ENCODE results near the gene ST6GALNAC5.

DNA sequence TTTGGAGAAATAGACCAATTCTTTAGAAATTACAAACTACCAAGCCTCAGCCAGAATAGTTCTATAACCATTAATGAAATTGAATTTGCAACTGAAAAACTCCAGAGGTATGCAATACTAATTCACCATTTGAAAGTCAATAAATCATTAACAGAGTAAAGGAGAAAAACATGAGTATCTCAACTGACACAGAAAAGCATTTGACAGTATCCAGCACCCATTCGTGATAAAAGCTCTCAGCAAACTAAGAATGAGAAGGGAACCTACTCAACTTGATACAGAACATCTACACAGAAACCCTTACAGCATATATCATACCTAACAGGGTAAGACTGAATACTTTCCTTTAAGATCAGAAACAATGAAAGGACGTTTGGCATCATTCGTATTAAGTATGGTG is 54.3 kb downstream of the ST6GALNAC5 start:
- TF ChIP-seq FOS (IDR thresholded peaks at IDR 0.05; ENCODE audit: borderline replicate concordance, insufficient read depth, low read length) = no peak
- TF ChIP-seq, protein P1, sequence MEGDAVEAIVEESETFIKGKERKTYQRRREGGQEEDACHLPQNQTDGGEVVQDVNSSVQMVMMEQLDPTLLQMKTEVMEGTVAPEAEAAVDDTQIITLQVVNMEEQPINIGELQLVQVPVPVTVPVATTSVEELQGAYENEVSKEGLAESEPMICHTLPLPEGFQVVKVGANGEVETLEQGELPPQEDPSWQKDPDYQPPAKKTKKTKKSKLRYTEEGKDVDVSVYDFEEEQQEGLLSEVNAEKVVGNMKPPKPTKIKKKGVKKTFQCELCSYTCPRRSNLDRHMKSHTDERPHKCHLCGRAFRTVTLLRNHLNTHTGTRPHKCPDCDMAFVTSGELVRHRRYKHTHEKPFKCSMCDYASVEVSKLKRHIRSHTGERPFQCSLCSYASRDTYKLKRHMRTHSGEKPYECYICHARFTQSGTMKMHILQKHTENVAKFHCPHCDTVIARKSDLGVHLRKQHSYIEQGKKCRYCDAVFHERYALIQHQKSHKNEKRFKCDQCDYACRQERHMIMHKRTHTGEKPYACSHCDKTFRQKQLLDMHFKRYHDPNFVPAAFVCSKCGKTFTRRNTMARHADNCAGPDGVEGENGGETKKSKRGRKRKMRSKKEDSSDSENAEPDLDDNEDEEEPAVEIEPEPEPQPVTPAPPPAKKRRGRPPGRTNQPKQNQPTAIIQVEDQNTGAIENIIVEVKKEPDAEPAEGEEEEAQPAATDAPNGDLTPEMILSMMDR (IDR thresholded peaks at IDR 0.05; ENCODE audit: extremely low read depth in 1 of 2, insufficient read depth in 1 of 2, low read depth in 1 of 2, low read length in 2 of 2) = no peak

Measured in endothelial cell of umbilical vein (primary cell).